ENCODE results near the gene ACSL4. TPM values are rescaled to one million over a fixed set of nuclear protein-coding genes. Genes with fewer than 3 reads are reported as not detected.

The ACSL4 gene
- polyA plus RNA-seq, 3 donors, result 17.9 to 40.9 (median 31.2) TPM

GRCh38 chrX:109770780-109771179, 37.7 kb upstream of the ACSL4 start:
- peaks cover 4 to 11% of the 10 kb centered on the region in 2 donors for H3K4me1 ChIP-seq (ENCODE audit: control insufficient read depth in 1 of 2, insufficient read depth in 2 of 2, low read length in 2 of 2)
- no peak overlapping the region for H3K27ac ChIP-seq (ENCODE audit: low read depth in 1 of 2, low read length in 2 of 2)
- Mint-ChIP-seq H3K4me3 (no peak overlapping the region), H3K4me1 (peaks cover 14% of the 10 kb centered on the region), H3K9me3 (peaks cover 8 to 31% (median 17%) of the 10 kb centered on the region in 7 donors), H3K27ac (no peak overlapping the region), H3K27me3 (ENCODE audit: low read depth in 3 of 3) (peaks cover 0 to 11% (median 2%) of the 10 kb centered on the region in 3 donors), H3K36me3 (no peaks in the 10 kb centered on the region)
- no peak overlapping the region for H2AFZ ChIP-seq (ENCODE audit: insufficient read depth, low read depth, low read length, poor library complexity, severe bottlenecking)
- no peak overlapping the region for H3K4me3 ChIP-seq (replicated peaks in 1 of 3; ENCODE audit: low read depth in 2 of 3, low read length in 3 of 3)
- no peak for TF ChIP-seq CTCF (IDR thresholded peaks at IDR 0.05)
- no peaks in the 10 kb centered on the region for H3K79me2 ChIP-seq (ENCODE audit: insufficient read depth, low read length)
- intact Hi-C loops (cut with micrococcal nuclease), result no loop called here
- H3K4me2 ChIP-seq (replicated peaks; ENCODE audit: extremely low read depth, low read length, poor library complexity, severe bottlenecking), result no peak overlapping the region
- WGBS (ENCODE audit: insufficient coverage), result no CpG with 5 or more reads among the region's 2 CpGs
- H3K27me3 ChIP-seq (ENCODE audit: control insufficient read depth in 2 of 2, insufficient read depth in 2 of 2, low read length in 2 of 2), result no peaks in the 10 kb centered on the region
- H4K20me1 ChIP-seq (ENCODE audit: insufficient read depth, low read length), result no peaks in the 10 kb centered on the region
- no peak overlapping the region for H3K9ac ChIP-seq (ENCODE audit: insufficient read depth, low read length, poor library complexity, severe bottlenecking)
- peaks cover 4 to 7% of the 10 kb centered on the region in 2 donors for H3K9me3 ChIP-seq (replicated peaks in 1 of 2; ENCODE audit: control insufficient read depth in 1 of 2, insufficient read depth in 1 of 2, low read length in 2 of 2)
- no peaks in the 10 kb centered on the region for H3K36me3 ChIP-seq (replicated peaks in 1 of 2; ENCODE audit: control insufficient read depth in 1 of 2, insufficient read depth in 2 of 2, low read length in 2 of 2)
- DNase-seq, result no peak

- H3K4me3 ChIP-seq (replicated peaks in 1 of 3; ENCODE audit: low read depth in 2 of 3, low read length in 3 of 3), result no peak overlapping the region
- Mint-ChIP-seq H3K4me3 (no peak overlapping the region), H3K36me3 (no peaks in the 10 kb centered on the region), H3K27me3 (ENCODE audit: low read depth in 3 of 3) (peaks cover 0 to 11% (median 0%) of the 10 kb centered on the region in 3 donors), H3K27ac (no peak overlapping the region), H3K9me3 (peaks cover 0 to 2% (median 0%) of the 10 kb centered on the region in 7 donors), H3K4me1 (peaks cover 2% of the 10 kb centered on the region)
- no peak for DNase-seq
- intact Hi-C loops (cut with micrococcal nuclease), result no loop called here
- TF ChIP-seq CTCF (IDR thresholded peaks at IDR 0.05), result no peak
- H3K4me2 ChIP-seq (replicated peaks; ENCODE audit: extremely low read depth, low read length, poor library complexity, severe bottlenecking), result no peak overlapping the region
- H3K79me2 ChIP-seq (ENCODE audit: insufficient read depth, low read length), result no peaks in the 10 kb centered on the region
- no CpG with 5 or more reads among the region's 2 CpGs for WGBS (ENCODE audit: insufficient coverage)
- H4K20me1 ChIP-seq (ENCODE audit: insufficient read depth, low read length), result no peaks in the 10 kb centered on the region
- peaks cover 0 to 2% of the 10 kb centered on the region in 2 donors for H3K27me3 ChIP-seq (ENCODE audit: control insufficient read depth in 2 of 2, insufficient read depth in 2 of 2, low read length in 2 of 2)
- H2AFZ ChIP-seq (ENCODE audit: insufficient read depth, low read depth, low read length, poor library complexity, severe bottlenecking), result no peak overlapping the region
- no peaks in the 10 kb centered on the region for H3K36me3 ChIP-seq (replicated peaks in 1 of 2; ENCODE audit: control insufficient read depth in 1 of 2, insufficient read depth in 2 of 2, low read length in 2 of 2)
- no peak overlapping the region for H3K9ac ChIP-seq (ENCODE audit: insufficient read depth, low read length, poor library complexity, severe bottlenecking)
- H3K9me3 ChIP-seq (replicated peaks in 1 of 2; ENCODE audit: control insufficient read depth in 1 of 2, insufficient read depth in 1 of 2, low read length in 2 of 2), result no peaks in the 10 kb centered on the region
- no peak overlapping the region for H3K27ac ChIP-seq (ENCODE audit: low read depth in 1 of 2, low read length in 2 of 2)
- no peaks in the 10 kb centered on the region for H3K4me1 ChIP-seq (ENCODE audit: control insufficient read depth in 1 of 2, insufficient read depth in 2 of 2, low read length in 2 of 2)
Measured at GRCh38 chrX:109760922-109761250, 27.8 kb upstream of the ACSL4 start.

All from CD14-positive monocyte (primary cell).